Measurements from ENCODE around the gene MB21D2.

The MB21D2 gene

DNA sequence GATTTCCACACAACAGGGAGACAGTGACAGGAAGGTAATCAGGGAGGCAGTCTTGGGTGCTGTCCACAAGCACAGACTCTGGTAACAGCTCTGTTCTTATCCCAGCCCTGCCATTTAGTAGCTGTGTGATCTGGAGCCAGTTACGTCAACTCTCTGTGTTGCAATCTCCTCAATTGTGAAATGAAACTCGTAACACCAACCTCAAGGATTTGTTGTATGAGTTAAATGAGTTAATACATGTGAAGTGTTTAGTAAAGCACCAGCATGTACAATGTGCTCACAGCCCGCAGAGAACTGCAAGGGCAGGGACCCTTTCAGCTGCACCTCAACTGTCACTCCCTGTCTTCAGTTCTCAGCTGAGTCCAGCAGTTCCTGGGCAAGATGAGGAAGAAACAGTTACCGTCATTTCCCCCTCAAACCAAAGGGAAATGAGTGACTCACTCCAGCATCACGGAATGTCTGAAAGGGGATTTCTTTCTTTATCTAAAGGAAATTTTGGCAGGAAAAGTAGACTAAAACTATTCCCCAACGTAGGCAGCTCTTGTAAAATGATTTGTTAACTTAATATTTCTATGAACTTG, 39.9 kb upstream of the MB21D2 start:
- Histone ChIP-seq H4K12ac (ENCODE audit: low read depth, low read length) (no peak overlapping the region), H3K36me3 (ENCODE audit: control insufficient read depth in 1 of 2, insufficient read depth in 2 of 2, low read length in 2 of 2) (no peaks in the 10 kb centered on the region), H3K4me3 (ENCODE audit: low read depth, low read length) (no peak overlapping the region), H3K4me2 (ENCODE audit: low read length) (no peak overlapping the region), H3K27ac (ENCODE audit: low read depth, low read length) (no peak overlapping the region), H3K79me2 (ENCODE audit: control insufficient read depth, insufficient read depth, low read length, poor library complexity) (no peaks in the 10 kb centered on the region), H3K23ac (ENCODE audit: low read length) (no peak overlapping the region), H2AK5ac (ENCODE audit: low read length) (no peak overlapping the region), H3K4ac (ENCODE audit: low read depth, low read length) (no peak overlapping the region), H3K4me1 (ENCODE audit: control insufficient read depth in 1 of 2, insufficient read depth in 2 of 2, low read length in 2 of 2) (no peaks in the 10 kb centered on the region), H4K8ac (ENCODE audit: low read depth, low read length) (no peak overlapping the region), H2BK120ac (ENCODE audit: insufficient read depth, low read length, poor library complexity) (no peak overlapping the region), H3K14ac (ENCODE audit: low read length) (no peak overlapping the region), H3K18ac (ENCODE audit: low read length) (no peak overlapping the region), H3K9me3 (ENCODE audit: insufficient read depth, low read depth, low read length) (no peaks in the 10 kb centered on the region), H3K9ac (ENCODE audit: low read length) (no peak overlapping the region), H2BK12ac (ENCODE audit: low read length) (no peak overlapping the region), H3K79me1 (ENCODE audit: low read length) (no peaks in the 10 kb centered on the region), H2BK5ac (ENCODE audit: low read depth, low read length, poor library complexity) (no peak overlapping the region), H3K27me3 (ENCODE audit: insufficient read depth, low read length) (no peaks in the 10 kb centered on the region), H2AFZ (ENCODE audit: insufficient read depth, low read length, poor library complexity) (no peak overlapping the region), H4K91ac (ENCODE audit: low read depth, low read length) (no peak overlapping the region)
- peak; percentile 57 to 94 for DNase-seq
- no CpG with 5 or more reads among the region's 6 CpGs for WGBS (ENCODE audit: extremely low coverage, insufficient coverage, insufficient read length)

DNA sequence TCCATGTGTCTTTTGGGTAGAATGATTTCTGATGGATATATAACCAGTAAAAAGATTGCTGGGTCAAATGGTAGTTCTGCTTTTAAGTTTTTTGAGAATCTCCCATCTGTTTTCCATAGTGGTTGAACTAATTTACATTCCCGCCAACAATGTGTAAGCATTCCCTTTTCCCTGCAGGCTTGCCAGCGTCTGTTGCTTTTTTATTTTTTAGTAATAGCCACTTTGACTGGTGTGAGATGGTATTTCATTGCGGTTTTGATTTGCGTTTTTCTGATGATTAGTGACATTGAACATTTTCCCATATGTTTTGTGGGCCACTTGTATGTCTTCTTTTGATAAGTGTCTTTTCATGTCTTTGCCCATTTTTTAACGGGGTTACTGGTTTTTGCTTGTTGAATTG, 36.3 kb upstream of the MB21D2 start:
- Histone ChIP-seq H3K36me3 (ENCODE audit: control insufficient read depth in 1 of 2, insufficient read depth in 2 of 2, low read length in 2 of 2) (no peaks in the 10 kb centered on the region), H3K79me1 (ENCODE audit: low read length) (no peaks in the 10 kb centered on the region), H2BK5ac (ENCODE audit: low read depth, low read length, poor library complexity) (no peak overlapping the region), H3K18ac (ENCODE audit: low read length) (no peak overlapping the region), H3K14ac (ENCODE audit: low read length) (no peak overlapping the region), H2BK120ac (ENCODE audit: insufficient read depth, low read length, poor library complexity) (no peak overlapping the region), H2AFZ (ENCODE audit: insufficient read depth, low read length, poor library complexity) (no peak overlapping the region), H3K27me3 (ENCODE audit: insufficient read depth, low read length) (no peaks in the 10 kb centered on the region), H3K4me1 (ENCODE audit: control insufficient read depth in 1 of 2, insufficient read depth in 2 of 2, low read length in 2 of 2) (no peaks in the 10 kb centered on the region), H3K27ac (ENCODE audit: low read depth, low read length) (no peak overlapping the region), H3K4ac (ENCODE audit: low read depth, low read length) (no peak overlapping the region), H3K23ac (ENCODE audit: low read length) (no peak overlapping the region), H4K91ac (ENCODE audit: low read depth, low read length) (no peak overlapping the region), H3K4me2 (ENCODE audit: low read length) (no peak overlapping the region), H3K4me3 (ENCODE audit: low read depth, low read length) (no peak overlapping the region), H2AK5ac (ENCODE audit: low read length) (no peak overlapping the region), H3K9ac (ENCODE audit: low read length) (no peak overlapping the region), H2BK12ac (ENCODE audit: low read length) (no peak overlapping the region), H3K9me3 (ENCODE audit: insufficient read depth, low read depth, low read length) (no peaks in the 10 kb centered on the region), H4K8ac (ENCODE audit: low read depth, low read length) (no peak overlapping the region), H4K12ac (ENCODE audit: low read depth, low read length) (no peak overlapping the region), H3K79me2 (ENCODE audit: control insufficient read depth, insufficient read depth, low read length, poor library complexity) (no peaks in the 10 kb centered on the region)
- no CpG with 5 or more reads among the region's 5 CpGs for WGBS (ENCODE audit: extremely low coverage, insufficient coverage, insufficient read length)
- DNase-seq: no peak

DNA sequence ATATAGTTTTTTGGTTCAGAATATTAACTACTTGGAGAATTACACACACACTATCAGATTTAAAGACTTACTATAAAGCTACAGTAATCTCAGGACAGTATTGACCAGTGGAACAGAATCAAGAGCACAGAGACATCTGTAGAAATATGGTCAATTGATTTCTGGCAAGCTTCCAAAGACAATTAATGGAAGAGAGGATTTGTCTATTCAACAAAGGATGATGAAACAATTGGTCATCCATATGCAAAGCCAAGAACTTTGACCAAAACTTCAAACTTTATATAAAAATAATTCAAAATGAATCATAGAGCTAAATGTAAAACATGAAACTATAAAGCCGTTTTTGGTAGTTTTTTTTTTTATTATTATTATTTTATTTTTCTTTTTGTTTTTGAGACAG, 29.8 kb upstream of the MB21D2 start:
- H3K4ac ChIP-seq (ENCODE audit: low read depth, low read length): no peak overlapping the region
- no peak overlapping the region for H3K27ac ChIP-seq (ENCODE audit: low read depth, low read length)
- no peak overlapping the region for H2AFZ ChIP-seq (ENCODE audit: insufficient read depth, low read length, poor library complexity)
- no peaks in the 10 kb centered on the region for H3K79me2 ChIP-seq (ENCODE audit: control insufficient read depth, insufficient read depth, low read length, poor library complexity)
- H3K9me3 ChIP-seq (ENCODE audit: insufficient read depth, low read depth, low read length): no peaks in the 10 kb centered on the region
- H3K4me2 ChIP-seq (ENCODE audit: low read length): no peak overlapping the region
- no peak overlapping the region for H3K9ac ChIP-seq (ENCODE audit: low read length)
- H3K23ac ChIP-seq (ENCODE audit: low read length): no peak overlapping the region
- H4K12ac ChIP-seq (ENCODE audit: low read depth, low read length): no peak overlapping the region
- no peaks in the 10 kb centered on the region for H3K4me1 ChIP-seq (ENCODE audit: control insufficient read depth in 1 of 2, insufficient read depth in 2 of 2, low read length in 2 of 2)
- no CpG with 5 or more reads among the region's 1 CpG for WGBS (ENCODE audit: extremely low coverage, insufficient coverage, insufficient read length)
- H3K14ac ChIP-seq (ENCODE audit: low read length): no peak overlapping the region
- H4K91ac ChIP-seq (ENCODE audit: low read depth, low read length): no peak overlapping the region
- no peak overlapping the region for H3K4me3 ChIP-seq (ENCODE audit: low read depth, low read length)
- no peak for DNase-seq
- no peak overlapping the region for H2BK120ac ChIP-seq (ENCODE audit: insufficient read depth, low read length, poor library complexity)
- H2BK5ac ChIP-seq (ENCODE audit: low read depth, low read length, poor library complexity): no peak overlapping the region
- H2BK12ac ChIP-seq (ENCODE audit: low read length): no peak overlapping the region
- no peak overlapping the region for H4K8ac ChIP-seq (ENCODE audit: low read depth, low read length)
- no peak overlapping the region for H2AK5ac ChIP-seq (ENCODE audit: low read length)
- no peaks in the 10 kb centered on the region for H3K36me3 ChIP-seq (ENCODE audit: control insufficient read depth in 1 of 2, insufficient read depth in 2 of 2, low read length in 2 of 2)
- no peaks in the 10 kb centered on the region for H3K79me1 ChIP-seq (ENCODE audit: low read length)
- H3K18ac ChIP-seq (ENCODE audit: low read length): no peak overlapping the region
- H3K27me3 ChIP-seq (ENCODE audit: insufficient read depth, low read length): no peaks in the 10 kb centered on the region

DNA sequence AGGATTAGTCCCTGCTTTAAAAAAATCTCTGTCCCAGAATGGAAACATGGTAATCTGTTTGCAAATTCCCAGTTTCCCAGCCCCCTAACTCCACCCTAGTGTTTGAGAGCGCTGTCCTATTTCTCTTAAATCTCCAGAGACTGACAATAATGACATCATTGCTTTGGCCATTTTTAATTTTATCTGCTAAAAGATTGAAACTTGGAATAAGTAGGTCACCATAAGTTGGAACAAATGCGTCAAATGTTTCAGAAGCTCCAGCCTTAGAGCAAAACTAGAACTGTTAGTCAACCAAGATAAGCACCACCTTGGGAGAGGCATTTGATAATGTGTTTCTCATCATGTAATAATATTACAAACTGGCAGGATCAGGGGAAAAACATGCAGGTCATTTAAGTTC, 25.7 kb upstream of the MB21D2 start:
- no peak overlapping the region for H3K23ac ChIP-seq (ENCODE audit: low read length)
- no peaks in the 10 kb centered on the region for H3K4me1 ChIP-seq (ENCODE audit: control insufficient read depth in 1 of 2, insufficient read depth in 2 of 2, low read length in 2 of 2)
- H3K79me2 ChIP-seq (ENCODE audit: control insufficient read depth, insufficient read depth, low read length, poor library complexity): no peaks in the 10 kb centered on the region
- no peak overlapping the region for H3K4me3 ChIP-seq (ENCODE audit: low read depth, low read length)
- H3K4me2 ChIP-seq (ENCODE audit: low read length): no peak overlapping the region
- no peaks in the 10 kb centered on the region for H3K79me1 ChIP-seq (ENCODE audit: low read length)
- no peak overlapping the region for H4K12ac ChIP-seq (ENCODE audit: low read depth, low read length)
- H3K4ac ChIP-seq (ENCODE audit: low read depth, low read length): no peak overlapping the region
- no peak overlapping the region for H2AFZ ChIP-seq (ENCODE audit: insufficient read depth, low read length, poor library complexity)
- no peak overlapping the region for H4K91ac ChIP-seq (ENCODE audit: low read depth, low read length)
- peak; percentile 13 to 38 for DNase-seq
- no peak overlapping the region for H4K8ac ChIP-seq (ENCODE audit: low read depth, low read length)
- no peaks in the 10 kb centered on the region for H3K27me3 ChIP-seq (ENCODE audit: insufficient read depth, low read length)
- H3K18ac ChIP-seq (ENCODE audit: low read length): no peak overlapping the region
- no peak overlapping the region for H3K27ac ChIP-seq (ENCODE audit: low read depth, low read length)
- H2BK12ac ChIP-seq (ENCODE audit: low read length): no peak overlapping the region
- no peak overlapping the region for H2BK5ac ChIP-seq (ENCODE audit: low read depth, low read length, poor library complexity)
- no peak overlapping the region for H2AK5ac ChIP-seq (ENCODE audit: low read length)
- no peaks in the 10 kb centered on the region for H3K36me3 ChIP-seq (ENCODE audit: control insufficient read depth in 1 of 2, insufficient read depth in 2 of 2, low read length in 2 of 2)
- H3K14ac ChIP-seq (ENCODE audit: low read length): no peak overlapping the region
- WGBS (ENCODE audit: extremely low coverage, insufficient coverage, insufficient read length): no CpG with 5 or more reads among the region's 2 CpGs
- H3K9ac ChIP-seq (ENCODE audit: low read length): no peak overlapping the region
- H3K9me3 ChIP-seq (ENCODE audit: insufficient read depth, low read depth, low read length): no peaks in the 10 kb centered on the region
- H2BK120ac ChIP-seq (ENCODE audit: insufficient read depth, low read length, poor library complexity): no peak overlapping the region
